ENCODE measurements around the gene AGAP5.
"Not testable (repeated sequence)": the region's sequence is repeated elsewhere in the genome, so short reads cannot be mapped to it uniquely, and the experiment has no call there.

GRCh38 chr10:73711683-73712082, 13.8 kb upstream of the AGAP5 start:
- TF ChIP-seq POLR2A, CTCF (IDR thresholded peaks at IDR 0.05): not testable (repeated sequence)

All from testis (tissue), 2 donors.